GM18498 (cell line): ENCODE measurements around the gene RNF8.
A peak's percentile ranks its signal among the peaks of the same experiment; 100 is the strongest.
"Not testable (repeated sequence)": the region's sequence is repeated elsewhere in the genome, so short reads cannot be mapped to it uniquely, and the experiment has no call there.

Experiments
- ATAC-seq: cut with Tn5 transposase; IDR thresholded peaks from one replicate; pipeline ENCODE4 v1.9.1; 2021; ENCODE audit warnings: mild to moderate bottlenecking, moderate library complexity; ENCODE audit not compliant: unreplicated experiment

Gene RNF8

GRCh38 chr6:37353761-37354525, at the start of gene RNF8:
Gene RNF8, plus strand, starts transcription at chr6:37353983. Its CDS starts 182 bp downstream, at chr6:37354165.
- ATAC-seq, result peak; percentile 93

GRCh38 chr6:37304766-37305165, 49.0 kb upstream of the RNF8 start:
- ATAC-seq, result no peak

GRCh38 chr6:37305841-37306425, 47.9 kb upstream of the RNF8 start:
- ATAC-seq, result no peak

GRCh38 chr6:37306624-37307222, 47.1 kb upstream of the RNF8 start:
- no peak for ATAC-seq

GRCh38 chr6:37307484-37307883, 46.3 kb upstream of the RNF8 start:
- ATAC-seq, result not testable (repeated sequence)

GRCh38 chr6:37308069-37308815, 45.5 kb upstream of the RNF8 start:
- no peak for ATAC-seq

- no peak for ATAC-seq
These were observed 44.7 kb upstream of the RNF8 start for GRCh38 chr6:37309046-37309445.

- no peak for ATAC-seq
These were observed 44.1 kb upstream of the RNF8 start for GRCh38 chr6:37309692-37310091.

GRCh38 chr6:37310966-37311365, 42.8 kb upstream of the RNF8 start:
- ATAC-seq, result no peak

- ATAC-seq, result no peak
These were observed 41.9 kb upstream of the RNF8 start for GRCh38 chr6:37311741-37312473.

GRCh38 chr6:37313723-37314486, 39.9 kb upstream of the RNF8 start:
- ATAC-seq, result no peak

GRCh38 chr6:37314487-37315156, 39.2 kb upstream of the RNF8 start:
- ATAC-seq, result no peak

- no peak for ATAC-seq
These were observed 38.6 kb upstream of the RNF8 start for GRCh38 chr6:37315157-37315515.

GRCh38 chr6:37316071-37316470, 37.7 kb upstream of the RNF8 start:
- ATAC-seq, result no peak

- ATAC-seq, result no peak
These were observed 36.3 kb upstream of the RNF8 start for GRCh38 chr6:37317312-37318038.

- no peak for ATAC-seq
These were observed 34.6 kb upstream of the RNF8 start for GRCh38 chr6:37319156-37319555.

GRCh38 chr6:37319856-37320480, 33.8 kb upstream of the RNF8 start:
- ATAC-seq, result no peak

- ATAC-seq, result no peak
These were observed 33.1 kb upstream of the RNF8 start for GRCh38 chr6:37320646-37321045.
